ENCODE data around the gene KRTAP5-7. TPM values are rescaled to one million over a fixed set of nuclear protein-coding genes. Genes with fewer than 3 reads are reported as not detected.
"Not testable (repeated sequence)": the region's sequence is repeated elsewhere in the genome, so short reads cannot be mapped to it uniquely, and the experiment has no call there.

The KRTAP5-7 gene
- polyA plus RNA-seq, 1 donor from 2014 or later, result 0.56 TPM

- H3K36me3 ChIP-seq (ENCODE audit: insufficient read depth, low read length), result no peaks in the 10 kb centered on the region
These were observed 10.5 kb downstream of the KRTAP5-7 start for GRCh38 chr11:71537537-71537936.

GRCh38 chr11:71537977-71538665, 11.1 kb downstream of the KRTAP5-7 start, which contains the start of gene KRTAP5-8:
Gene KRTAP5-8, plus strand, starts transcription at chr11:71538025. Its CDS starts 31 bp downstream, at chr11:71538056.
- not testable (repeated sequence) for H3K9ac ChIP-seq (ENCODE audit: low read length); H3K79me2 ChIP-seq (replicated peaks; ENCODE audit: insufficient read depth, low read length); H3K27ac ChIP-seq (ENCODE audit: low read length); H3K4me2 ChIP-seq (ENCODE audit: low read length); H3K4me3 ChIP-seq (ENCODE audit: low read length); H3F3A ChIP-seq (ENCODE audit: insufficient read depth, low read length, poor library complexity, severe bottlenecking); H4K20me1 ChIP-seq (ENCODE audit: insufficient read depth); H3K27me3 ChIP-seq (ENCODE audit: insufficient read depth, low read depth, low read length); H3K9me2 ChIP-seq (ENCODE audit: insufficient read depth, low read length); H2AFZ ChIP-seq (ENCODE audit: low read depth, low read length); H3K36me3 ChIP-seq (ENCODE audit: insufficient read depth, low read length); H3K9me3 ChIP-seq (ENCODE audit: low read length)

More at GRCh38 chr11:71537537-71537936, 10.5 kb downstream of the KRTAP5-7 start:
- Histone ChIP-seq H3K4me3 (ENCODE audit: low read length) (no peak overlapping the region), H3K79me2 (replicated peaks; ENCODE audit: insufficient read depth, low read length) (no peaks in the 10 kb centered on the region), H2AFZ (ENCODE audit: low read depth, low read length) (no peak overlapping the region), H3K4me2 (ENCODE audit: low read length) (no peak overlapping the region), H4K20me1 (ENCODE audit: insufficient read depth) (no peaks in the 10 kb centered on the region), H3K9ac (ENCODE audit: low read length) (no peak overlapping the region), H3F3A (ENCODE audit: insufficient read depth, low read length, poor library complexity, severe bottlenecking) (no peaks in the 10 kb centered on the region), H3K27ac (ENCODE audit: low read length) (no peak overlapping the region), H3K9me2 (ENCODE audit: insufficient read depth, low read length) (no peaks in the 10 kb centered on the region), H3K27me3 (ENCODE audit: insufficient read depth, low read depth, low read length) (no peaks in the 10 kb centered on the region), H3K9me3 (ENCODE audit: low read length) (no peaks in the 10 kb centered on the region)
- TF ChIP-seq RAD21 (conservative IDR thresholded peaks at IDR 0.05), result no peak
- TF ChIP-seq SMC3 (conservative IDR thresholded peaks at IDR 0.05; ENCODE audit: poor library complexity), result no peak
- no peak for TF ChIP-seq CTCF (IDR thresholded peaks at IDR 0.05; ENCODE audit: poor library complexity, severe bottlenecking)
- no peak for TF ChIP-seq EP300 (conservative IDR thresholded peaks at IDR 0.05; ENCODE audit: poor library complexity, severe bottlenecking)
- TF ChIP-seq POLR2AphosphoS5 (IDR thresholded peaks at IDR 0.05), result no peak
- TF ChIP-seq MXI1 (conservative IDR thresholded peaks at IDR 0.05; ENCODE audit: poor library complexity, severe bottlenecking), result no peak
- TF ChIP-seq TAF1 (IDR thresholded peaks at IDR 0.05; ENCODE audit: low read depth), result no peak
- TF ChIP-seq REST (IDR thresholded peaks at IDR 0.05; ENCODE audit: borderline replicate concordance), result no peak

GRCh38 chr11:71538666-71538990, 11.6 kb downstream of the KRTAP5-7 start:
- no peaks in the 10 kb centered on the region for H3K36me3 ChIP-seq (ENCODE audit: insufficient read depth, low read length)
- no peaks in the 10 kb centered on the region for H3K27me3 ChIP-seq (ENCODE audit: insufficient read depth, low read depth, low read length)
- no peaks in the 10 kb centered on the region for H3F3A ChIP-seq (ENCODE audit: insufficient read depth, low read length, poor library complexity, severe bottlenecking)
- TF ChIP-seq REST (IDR thresholded peaks at IDR 0.05; ENCODE audit: borderline replicate concordance), result no peak
- no peak for TF ChIP-seq TAF1 (IDR thresholded peaks at IDR 0.05; ENCODE audit: low read depth)
- TF ChIP-seq SMC3 (conservative IDR thresholded peaks at IDR 0.05; ENCODE audit: poor library complexity), result no peak
- no peak for TF ChIP-seq MXI1 (conservative IDR thresholded peaks at IDR 0.05; ENCODE audit: poor library complexity, severe bottlenecking)
- no peak for TF ChIP-seq EP300 (conservative IDR thresholded peaks at IDR 0.05; ENCODE audit: poor library complexity, severe bottlenecking)
- TF ChIP-seq EZH2 (IDR thresholded peaks at IDR 0.05; ENCODE audit: borderline replicate concordance, insufficient read depth, low read length, poor library complexity, severe bottlenecking), result no peak
- TF ChIP-seq POLR2AphosphoS5 (IDR thresholded peaks at IDR 0.05), result no peak
- no peak for TF ChIP-seq CTCF (IDR thresholded peaks at IDR 0.05; ENCODE audit: poor library complexity, severe bottlenecking)
- no peak for TF ChIP-seq RAD21 (conservative IDR thresholded peaks at IDR 0.05)
- H2AFZ ChIP-seq (ENCODE audit: low read depth, low read length), result no peak overlapping the region
- no peak overlapping the region for H3K4me3 ChIP-seq (ENCODE audit: low read length)
- no peaks in the 10 kb centered on the region for H3K79me2 ChIP-seq (replicated peaks; ENCODE audit: insufficient read depth, low read length)
- no peak overlapping the region for H3K27ac ChIP-seq (ENCODE audit: low read length)
- H3K4me2 ChIP-seq (ENCODE audit: low read length), result no peak overlapping the region
- H4K20me1 ChIP-seq (ENCODE audit: insufficient read depth), result no peaks in the 10 kb centered on the region
- H3K9me2 ChIP-seq (ENCODE audit: insufficient read depth, low read length), result no peaks in the 10 kb centered on the region
- H3K9ac ChIP-seq (ENCODE audit: low read length), result no peak overlapping the region
- no peaks in the 10 kb centered on the region for H3K9me3 ChIP-seq (ENCODE audit: low read length)

Measured in neural cell (in vitro differentiated cells).